ENCODE measurements around the gene PZP.

The PZP gene

DNA sequence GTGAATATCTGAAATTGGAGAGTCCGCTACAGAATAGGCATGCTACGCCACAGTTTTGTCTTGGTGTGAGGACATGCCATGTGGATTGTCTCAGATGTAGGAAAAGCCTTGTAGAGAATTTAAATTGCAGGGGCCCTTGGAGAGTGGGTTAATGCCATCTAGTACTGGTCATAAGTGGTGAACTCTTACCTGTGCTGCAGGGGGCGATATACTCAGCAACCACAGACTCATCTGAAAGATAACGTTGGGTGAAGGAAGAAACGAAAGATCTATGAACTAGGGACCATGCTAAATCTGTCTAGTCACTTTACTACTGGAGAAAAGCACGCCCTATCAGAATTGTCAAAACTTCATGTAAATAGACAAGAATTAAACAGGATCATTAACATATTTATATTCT, 58.8 kb downstream of the PZP start:
- Histone ChIP-seq H3K79me2 (ENCODE audit: control insufficient read depth, insufficient read depth, low read length) (no peaks in the 10 kb centered on the region), H3K9ac (ENCODE audit: low read length) (no peak overlapping the region), H3K4me2 (ENCODE audit: low read length) (no peak overlapping the region), H3K79me1 (ENCODE audit: low read length) (no peaks in the 10 kb centered on the region), H2BK15ac (replicated peaks; ENCODE audit: low read depth) (no peak overlapping the region), H3K23ac (ENCODE audit: low read length) (no peak overlapping the region), H3K4ac (ENCODE audit: low read depth, low read length) (no peak overlapping the region), H3K4me3 (ENCODE audit: low read length) (no peak overlapping the region), H2BK120ac (ENCODE audit: low read depth, low read length) (no peak overlapping the region), H4K5ac (ENCODE audit: low read length) (no peak overlapping the region), H3K27me3 (ENCODE audit: insufficient read depth, low read length, poor library complexity) (no peaks in the 10 kb centered on the region), H3K4me1 (ENCODE audit: control insufficient read depth, low read depth, low read length) (no peaks in the 10 kb centered on the region), H2AK5ac (ENCODE audit: low read length) (no peak overlapping the region), H4K8ac (ENCODE audit: low read depth, low read length) (no peak overlapping the region), H3K56ac (ENCODE audit: low read length) (no peak overlapping the region), H3K27ac (ENCODE audit: low read depth, low read length) (no peak overlapping the region), H2BK5ac (ENCODE audit: low read length) (no peak overlapping the region), H3K18ac (ENCODE audit: low read length) (no peak overlapping the region), H3K36me3 (ENCODE audit: control insufficient read depth, insufficient read depth, low read length) (no peaks in the 10 kb centered on the region)
- WGBS (ENCODE audit: extremely low coverage, insufficient coverage, low lambda C conversion rate): no CpG with 5 or more reads among the region's 6 CpGs
- DNase-seq: peak; percentile 64

- Histone ChIP-seq H2BK120ac (ENCODE audit: low read depth, low read length) (no peak overlapping the region), H3K4ac (ENCODE audit: low read depth, low read length) (no peak overlapping the region), H3K56ac (ENCODE audit: low read length) (no peak overlapping the region), H3K18ac (ENCODE audit: low read length) (no peak overlapping the region), H2BK5ac (ENCODE audit: low read length) (no peak overlapping the region), H3K4me1 (ENCODE audit: control insufficient read depth, low read depth, low read length) (no peaks in the 10 kb centered on the region), H2BK15ac (replicated peaks; ENCODE audit: low read depth) (no peak overlapping the region), H2AK5ac (ENCODE audit: low read length) (no peak overlapping the region), H4K5ac (ENCODE audit: low read length) (no peak overlapping the region), H3K27ac (ENCODE audit: low read depth, low read length) (no peak overlapping the region), H3K79me1 (ENCODE audit: low read length) (no peaks in the 10 kb centered on the region), H3K4me2 (ENCODE audit: low read length) (no peak overlapping the region), H3K36me3 (ENCODE audit: control insufficient read depth, insufficient read depth, low read length) (no peaks in the 10 kb centered on the region), H3K23ac (ENCODE audit: low read length) (no peak overlapping the region), H3K4me3 (ENCODE audit: low read length) (no peak overlapping the region), H3K9ac (ENCODE audit: low read length) (no peak overlapping the region), H4K8ac (ENCODE audit: low read depth, low read length) (no peak overlapping the region), H3K27me3 (ENCODE audit: insufficient read depth, low read length, poor library complexity) (no peaks in the 10 kb centered on the region), H3K79me2 (ENCODE audit: control insufficient read depth, insufficient read depth, low read length) (no peaks in the 10 kb centered on the region)
- no CpG with 5 or more reads among the region's 2 CpGs for WGBS (ENCODE audit: extremely low coverage, insufficient coverage, low lambda C conversion rate)
- no peak for DNase-seq
Measured at GRCh38 chr12:9148926-9149325, 59.3 kb downstream of the PZP start.

DNA sequence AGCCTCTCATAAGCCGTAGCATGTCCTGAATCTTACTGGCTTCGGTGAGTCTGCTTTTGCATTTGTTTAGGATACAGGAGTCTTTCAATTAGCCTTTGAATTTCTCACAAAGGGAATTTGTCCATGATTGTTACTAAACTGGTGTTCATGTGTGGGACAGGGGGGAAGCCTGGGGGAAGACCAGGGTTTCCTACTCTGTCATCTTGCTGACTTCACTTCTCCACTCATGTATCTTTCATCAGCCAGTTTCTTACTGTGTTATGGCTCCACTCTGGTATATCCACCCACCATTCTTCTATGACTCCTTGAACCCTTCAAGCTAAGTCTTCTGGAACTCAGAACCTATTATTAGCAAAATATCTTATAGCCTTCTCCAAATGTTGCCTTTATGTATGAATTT, 60.7 kb downstream of the PZP start:
- no CpG with 5 or more reads among the region's 2 CpGs for WGBS (ENCODE audit: extremely low coverage, insufficient coverage, low lambda C conversion rate)
- no peak for DNase-seq
- H3K23ac ChIP-seq (ENCODE audit: low read length): no peak overlapping the region
- H3K9ac ChIP-seq (ENCODE audit: low read length): no peak overlapping the region
- no peak overlapping the region for H3K4me2 ChIP-seq (ENCODE audit: low read length)
- H3K18ac ChIP-seq (ENCODE audit: low read length): no peak overlapping the region
- no peak overlapping the region for H2BK15ac ChIP-seq (replicated peaks; ENCODE audit: low read depth)
- no peak overlapping the region for H3K27ac ChIP-seq (ENCODE audit: low read depth, low read length)
- no peak overlapping the region for H4K8ac ChIP-seq (ENCODE audit: low read depth, low read length)
- no peaks in the 10 kb centered on the region for H3K79me2 ChIP-seq (ENCODE audit: control insufficient read depth, insufficient read depth, low read length)
- no peaks in the 10 kb centered on the region for H3K36me3 ChIP-seq (ENCODE audit: control insufficient read depth, insufficient read depth, low read length)
- H2BK120ac ChIP-seq (ENCODE audit: low read depth, low read length): no peak overlapping the region
- H2AK5ac ChIP-seq (ENCODE audit: low read length): no peak overlapping the region
- no peak overlapping the region for H2BK5ac ChIP-seq (ENCODE audit: low read length)
- H3K27me3 ChIP-seq (ENCODE audit: insufficient read depth, low read length, poor library complexity): no peaks in the 10 kb centered on the region
- H3K4me1 ChIP-seq (ENCODE audit: control insufficient read depth, low read depth, low read length): no peaks in the 10 kb centered on the region
- no peak overlapping the region for H3K4me3 ChIP-seq (ENCODE audit: low read length)
- H3K79me1 ChIP-seq (ENCODE audit: low read length): no peaks in the 10 kb centered on the region
- no peak overlapping the region for H3K56ac ChIP-seq (ENCODE audit: low read length)
- no peak overlapping the region for H3K4ac ChIP-seq (ENCODE audit: low read depth, low read length)
- no peak overlapping the region for H4K5ac ChIP-seq (ENCODE audit: low read length)

- Histone ChIP-seq H3K18ac (ENCODE audit: low read length) (no peak overlapping the region), H3K27me3 (ENCODE audit: insufficient read depth, low read length, poor library complexity) (no peaks in the 10 kb centered on the region), H2BK120ac (ENCODE audit: low read depth, low read length) (no peak overlapping the region), H4K5ac (ENCODE audit: low read length) (no peak overlapping the region), H3K23ac (ENCODE audit: low read length) (no peak overlapping the region), H3K4me2 (ENCODE audit: low read length) (no peak overlapping the region), H2BK15ac (replicated peaks; ENCODE audit: low read depth) (no peak overlapping the region), H3K4me3 (ENCODE audit: low read length) (no peak overlapping the region), H3K36me3 (ENCODE audit: control insufficient read depth, insufficient read depth, low read length) (no peaks in the 10 kb centered on the region), H3K79me1 (ENCODE audit: low read length) (no peaks in the 10 kb centered on the region), H4K8ac (ENCODE audit: low read depth, low read length) (no peak overlapping the region), H3K27ac (ENCODE audit: low read depth, low read length) (no peak overlapping the region), H3K79me2 (ENCODE audit: control insufficient read depth, insufficient read depth, low read length) (no peaks in the 10 kb centered on the region), H3K4me1 (ENCODE audit: control insufficient read depth, low read depth, low read length) (no peaks in the 10 kb centered on the region), H2BK5ac (ENCODE audit: low read length) (no peak overlapping the region), H3K56ac (ENCODE audit: low read length) (no peak overlapping the region), H3K9ac (ENCODE audit: low read length) (no peak overlapping the region), H2AK5ac (ENCODE audit: low read length) (no peak overlapping the region), H3K4ac (ENCODE audit: low read depth, low read length) (no peak overlapping the region)
- no peak for DNase-seq
- no CpG with 5 or more reads among the region's 4 CpGs for WGBS (ENCODE audit: extremely low coverage, insufficient coverage, low lambda C conversion rate)
Measured at GRCh38 chr12:9144730-9145106, 63.5 kb downstream of the PZP start.

DNA sequence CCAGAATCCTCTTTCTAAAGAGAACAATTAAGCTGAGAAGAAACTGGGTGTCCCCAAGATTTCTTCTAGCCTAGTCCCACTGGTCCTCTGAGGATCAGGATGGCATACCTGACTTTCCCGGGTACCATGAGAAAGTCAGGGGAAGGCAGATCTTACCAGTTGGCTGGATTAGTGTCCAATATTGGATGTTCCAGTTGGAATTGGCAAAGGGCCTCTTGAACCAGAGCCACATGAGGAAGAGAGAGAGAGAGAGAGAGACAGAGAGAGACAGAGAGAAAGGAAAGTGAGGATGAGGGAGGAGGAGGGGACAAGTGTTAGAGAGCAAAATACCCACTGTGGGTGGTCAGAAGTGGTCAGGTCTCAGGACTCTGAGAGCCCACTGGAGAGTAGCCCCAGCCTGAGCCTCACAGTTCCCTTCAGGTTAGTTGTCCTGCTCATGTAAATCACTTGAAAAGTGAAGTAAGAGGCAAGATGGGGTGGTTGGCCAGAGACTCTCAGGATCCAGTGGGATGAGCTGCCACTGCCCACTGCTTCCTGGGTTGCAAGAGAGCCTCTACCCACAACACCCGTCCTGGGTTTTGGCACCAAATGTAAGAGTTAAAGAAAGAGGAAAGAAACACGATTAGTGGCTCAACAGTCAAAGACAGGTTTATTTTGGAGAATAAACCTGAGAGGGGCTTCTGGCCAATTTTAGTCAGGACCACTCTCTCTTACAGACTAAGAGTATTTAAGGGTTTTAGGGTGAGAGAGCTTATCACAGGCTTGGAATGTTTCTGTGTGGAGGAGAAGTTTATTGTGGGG, 64.1 kb downstream of the PZP start:
- no peak overlapping the region for H3K4ac ChIP-seq (ENCODE audit: low read depth, low read length)
- no peak for DNase-seq
- H2BK15ac ChIP-seq (replicated peaks; ENCODE audit: low read depth): no peak overlapping the region
- H2AK5ac ChIP-seq (ENCODE audit: low read length): no peak overlapping the region
- no peak overlapping the region for H3K18ac ChIP-seq (ENCODE audit: low read length)
- H2BK120ac ChIP-seq (ENCODE audit: low read depth, low read length): no peak overlapping the region
- H3K23ac ChIP-seq (ENCODE audit: low read length): no peak overlapping the region
- H3K27me3 ChIP-seq (ENCODE audit: insufficient read depth, low read length, poor library complexity): no peaks in the 10 kb centered on the region
- H2BK5ac ChIP-seq (ENCODE audit: low read length): no peak overlapping the region
- H3K27ac ChIP-seq (ENCODE audit: low read depth, low read length): no peak overlapping the region
- no peaks in the 10 kb centered on the region for H3K79me1 ChIP-seq (ENCODE audit: low read length)
- no peaks in the 10 kb centered on the region for H3K79me2 ChIP-seq (ENCODE audit: control insufficient read depth, insufficient read depth, low read length)
- H3K9ac ChIP-seq (ENCODE audit: low read length): no peak overlapping the region
- no peak overlapping the region for H3K4me3 ChIP-seq (ENCODE audit: low read length)
- H4K5ac ChIP-seq (ENCODE audit: low read length): no peak overlapping the region
- no peak overlapping the region for H3K56ac ChIP-seq (ENCODE audit: low read length)
- no peaks in the 10 kb centered on the region for H3K36me3 ChIP-seq (ENCODE audit: control insufficient read depth, insufficient read depth, low read length)
- H3K4me1 ChIP-seq (ENCODE audit: control insufficient read depth, low read depth, low read length): no peaks in the 10 kb centered on the region
- no peak overlapping the region for H3K4me2 ChIP-seq (ENCODE audit: low read length)
- WGBS (ENCODE audit: extremely low coverage, insufficient coverage, low lambda C conversion rate): no CpG with 5 or more reads among the region's 3 CpGs
- no peak overlapping the region for H4K8ac ChIP-seq (ENCODE audit: low read depth, low read length)

GRCh38 chr12:9143137-9143536, 65.1 kb downstream of the PZP start:
- no peak overlapping the region for H3K4me2 ChIP-seq (ENCODE audit: low read length)
- no peak overlapping the region for H3K9ac ChIP-seq (ENCODE audit: low read length)
- H3K27me3 ChIP-seq (ENCODE audit: insufficient read depth, low read length, poor library complexity): no peaks in the 10 kb centered on the region
- H3K36me3 ChIP-seq (ENCODE audit: control insufficient read depth, insufficient read depth, low read length): no peaks in the 10 kb centered on the region
- no peaks in the 10 kb centered on the region for H3K79me2 ChIP-seq (ENCODE audit: control insufficient read depth, insufficient read depth, low read length)
- no peak overlapping the region for H2BK5ac ChIP-seq (ENCODE audit: low read length)
- no peaks in the 10 kb centered on the region for H3K79me1 ChIP-seq (ENCODE audit: low read length)
- no peak overlapping the region for H3K4me3 ChIP-seq (ENCODE audit: low read length)
- no CpG with 5 or more reads among the region's 2 CpGs for WGBS (ENCODE audit: extremely low coverage, insufficient coverage, low lambda C conversion rate)
- DNase-seq: no peak
- H4K5ac ChIP-seq (ENCODE audit: low read length): no peak overlapping the region
- H3K56ac ChIP-seq (ENCODE audit: low read length): no peak overlapping the region
- H3K4me1 ChIP-seq (ENCODE audit: control insufficient read depth, low read depth, low read length): no peaks in the 10 kb centered on the region
- H3K4ac ChIP-seq (ENCODE audit: low read depth, low read length): no peak overlapping the region
- H3K27ac ChIP-seq (ENCODE audit: low read depth, low read length): no peak overlapping the region
- H2BK15ac ChIP-seq (replicated peaks; ENCODE audit: low read depth): no peak overlapping the region
- no peak overlapping the region for H2BK120ac ChIP-seq (ENCODE audit: low read depth, low read length)
- no peak overlapping the region for H2AK5ac ChIP-seq (ENCODE audit: low read length)
- no peak overlapping the region for H3K18ac ChIP-seq (ENCODE audit: low read length)
- no peak overlapping the region for H3K23ac ChIP-seq (ENCODE audit: low read length)
- no peak overlapping the region for H4K8ac ChIP-seq (ENCODE audit: low read depth, low read length)
